ENCODE measurements around the gene UACA. TPM values are rescaled to one million over a fixed set of nuclear protein-coding genes. Genes with fewer than 3 reads are reported as not detected.

Gene UACA
- total and polyA plus RNA-seq, 2 of the 8 experiments (the other 6 are each of a cell fraction or from before 2014, with no cell fraction given): 28.6 to 38.9 TPM

DNA sequence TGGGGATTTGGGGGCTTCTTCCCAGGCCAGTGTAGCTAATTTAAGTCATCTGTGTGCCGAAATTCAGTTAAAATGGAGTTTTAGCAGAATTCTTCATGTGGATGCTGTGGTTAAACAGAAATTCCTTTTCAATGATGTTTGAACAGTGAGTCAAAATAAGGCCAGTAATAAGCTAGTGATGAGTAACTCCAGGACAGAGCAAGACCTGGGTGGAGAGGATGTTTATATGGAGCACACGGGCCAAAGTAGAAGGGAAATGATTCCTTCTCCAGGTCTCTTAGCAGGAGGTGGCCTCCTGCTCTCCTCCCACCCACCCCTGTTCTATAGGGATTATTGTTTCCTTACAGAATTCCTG is 31.9 kb upstream of the UACA start:
- Histone ChIP-seq H2BK5ac (ENCODE audit: low read depth, low read length) (no peak overlapping the region), H3K23me2 (ENCODE audit: low read depth, low read length) (no peaks in the 10 kb centered on the region), H3K9me3 (ENCODE audit: insufficient read depth in 2 of 2, low read depth in 1 of 2, low read length in 1 of 2) (no peaks in the 10 kb centered on the region; a peak in 1 of 4 replicates), H4K8ac (ENCODE audit: extremely low read depth, insufficient read depth, low read length) (no peak overlapping the region), H3K4ac (replicated peaks; ENCODE audit: insufficient read length, low read depth, low read length) (no peak overlapping the region), H2BK15ac (ENCODE audit: low read length) (no peak overlapping the region), H3K36me3 (ENCODE audit: control insufficient read depth in 2 of 4, insufficient read depth in 4 of 4, low read length in 3 of 4) (no peaks in the 10 kb centered on the region), H4K91ac (replicated peaks; ENCODE audit: insufficient read length, low read length) (no peak overlapping the region), H2BK12ac (ENCODE audit: low read depth, low read length) (no peak overlapping the region), H3K18ac (ENCODE audit: extremely low read depth, low read length) (no peak overlapping the region), H2BK120ac (replicated peaks; ENCODE audit: low read depth, low read length) (no peak overlapping the region), H3K27ac (ENCODE audit: low read depth, low read length) (no peak overlapping the region), H3K4me3 (ENCODE audit: extremely low read depth in 1 of 4, insufficient read depth in 2 of 4, low read depth in 3 of 4, low read length in 4 of 4) (no peak overlapping the region), H3K4me2 (ENCODE audit: insufficient read depth in 1 of 2, low read depth in 2 of 2, low read length in 2 of 2) (no peak overlapping the region), H3K14ac (ENCODE audit: insufficient read length) (no peak overlapping the region), H3K27me3 (replicated peaks in 1 of 4; ENCODE audit: control insufficient read depth in 3 of 4, extremely low read depth in 1 of 4, insufficient read depth in 3 of 4, low read length in 3 of 4) (no peaks in the 10 kb centered on the region), H3K9ac (replicated peaks in 1 of 4; ENCODE audit: extremely low read depth in 1 of 4, low read depth in 3 of 4, low read length in 3 of 4) (no peak overlapping the region), H3K79me1 (ENCODE audit: low read depth, low read length) (no peaks in the 10 kb centered on the region), H4K20me1 (replicated peaks in 1 of 2; ENCODE audit: control insufficient read depth in 1 of 2, insufficient read depth in 2 of 2, low read length in 2 of 2) (no peaks in the 10 kb centered on the region), H3K56ac (replicated peaks; ENCODE audit: insufficient read length, low read depth, low read length) (no peak overlapping the region), H3K4me1 (replicated peaks in 1 of 4; ENCODE audit: control insufficient read depth in 3 of 4, insufficient read depth in 4 of 4, low read length in 3 of 4) (no peaks in the 10 kb centered on the region; a peak in 1 of 7 replicates), H2AFZ (ENCODE audit: low read length) (no peak overlapping the region), H3K79me2 (ENCODE audit: control insufficient read depth in 1 of 2, insufficient read depth in 2 of 2, low read length in 2 of 2) (no peaks in the 10 kb centered on the region), H2BK20ac (ENCODE audit: low read length) (no peak overlapping the region), H2AK5ac (ENCODE audit: low read depth, low read length) (no peak overlapping the region), H3K23ac (ENCODE audit: insufficient read length) (no peak overlapping the region), H4K5ac (ENCODE audit: insufficient read length, low read depth, low read length) (no peak overlapping the region)
- FAIRE-seq: no peak
- 94% methylated on average over 2 of the region's 2 CpGs; no CpG with 5 or more reads in 1 of the 2 experiments for WGBS, 2 experiments (ENCODE audit: extremely low coverage in 1 of 2, insufficient coverage in 1 of 2, insufficient read length in 1 of 2, insufficient replicate concordance in 2 of 2, low coverage in 1 of 2, low lambda C conversion rate in 2 of 2, missing lambda C conversion rate in 1 of 2)
- ChIA-PET POLR2A (ENCODE audit: partially characterized antibody) (no interaction called here), CTCF (ENCODE audit: partially characterized antibody) (interaction anchor here (0.6 to 1.8 kb wide), 4 partner anchors 16 to 73 kb away, joined by 3 read pairs; no protein-coding TSS in a partner anchor)
- no peak for DNase-seq (ENCODE audit: low read depth in 1 of 2, low spot score in 2 of 2)
- TF ChIP-seq CEBPB (IDR thresholded peaks at IDR 0.05; ENCODE audit: low read depth, low read length) (no peak), CHD1 (IDR thresholded peaks at IDR 0.05; ENCODE audit: low read depth, low read length) (no peak), SIN3A (conservative IDR thresholded peaks at IDR 0.05 in 1 of 2, IDR thresholded peaks at IDR 0.05 in 1 of 2; ENCODE audit: low read depth in 1 of 2, low read length in 2 of 2) (no peak), CBX8 (IDR thresholded peaks at IDR 0.05; ENCODE audit: borderline replicate concordance, low read depth, low read length) (no peak), KDM5A (IDR thresholded peaks at IDR 0.05; ENCODE audit: low read length) (no peak), USF2 (IDR thresholded peaks at IDR 0.05; ENCODE audit: low read length) (no peak)
